Activated CD8-positive, alpha-beta T cell treated with anti-CD3 and anti-CD28 coated beads, Interleukin-2, amount 10 ng/mL, durations not matched to agents 7 days and 5 days (primary cell): Measurements from ENCODE around the gene ZNF202. TPM values are rescaled to one million over a fixed set of nuclear protein-coding genes. Genes with fewer than 3 reads are reported as not detected.

ENCODE experiments used
- ATAC-seq: fragments of 150-1000 bp; cut with Tn5 transposase; one replicate; pipeline ENCODE4 v1.10.0; 2021; ENCODE audit warnings: moderate library complexity
- CTCF ChIA-PET: fragments of 350-600 bp; sonication (Branson Sonifier 250); formaldehyde crosslinking; loops from one replicate; lab custom pipeline; 2021; ENCODE audit warnings: antibody characterized with exemption; lab: Charles Lee
- POLR2A ChIA-PET: fragments of 350-600 bp; sonication (Branson Sonifier 250); formaldehyde crosslinking; loops from one replicate; lab custom pipeline; 2021; ENCODE audit warnings: antibody characterized with exemption; lab: Charles Lee
- DNase-seq: peaks from one replicate; pipeline ENCODE4 v3.0.0-alpha.2; 2020
- H3K27ac Mint-ChIP-seq: one replicate; pipeline ENCODE4 v1.8.0; 2021; ENCODE audit warnings: mild to moderate bottlenecking, mixed read lengths
- H3K27me3 Mint-ChIP-seq: one replicate; pipeline ENCODE4 v1.8.0; 2021; ENCODE audit warnings: low read depth, mixed read lengths
- H3K36me3 Mint-ChIP-seq: one replicate; pipeline ENCODE4 v1.8.0; 2021; ENCODE audit warnings: low read depth, mixed read lengths
- H3K4me1 Mint-ChIP-seq: one replicate; pipeline ENCODE4 v1.8.0; 2021; ENCODE audit warnings: low read depth, mixed read lengths
- H3K4me3 Mint-ChIP-seq: one replicate; pipeline ENCODE4 v1.8.0; 2021; ENCODE audit warnings: mild to moderate bottlenecking, mixed read lengths
- H3K9me3 Mint-ChIP-seq: one replicate; pipeline ENCODE4 v1.8.0; 2022; ENCODE audit warnings: mixed read lengths; ENCODE audit not compliant: insufficient read depth
- total RNA-seq, 2 experiments: library from RNA; stranded (reverse); gene quantifications; one replicate each; pipeline ENCODE4 v1.2.3, GENCODE V29; 2021

The ZNF202 gene
- total RNA-seq, 2 experiments from 2014 or later = 13.6 to 13.8 TPM

DNA sequence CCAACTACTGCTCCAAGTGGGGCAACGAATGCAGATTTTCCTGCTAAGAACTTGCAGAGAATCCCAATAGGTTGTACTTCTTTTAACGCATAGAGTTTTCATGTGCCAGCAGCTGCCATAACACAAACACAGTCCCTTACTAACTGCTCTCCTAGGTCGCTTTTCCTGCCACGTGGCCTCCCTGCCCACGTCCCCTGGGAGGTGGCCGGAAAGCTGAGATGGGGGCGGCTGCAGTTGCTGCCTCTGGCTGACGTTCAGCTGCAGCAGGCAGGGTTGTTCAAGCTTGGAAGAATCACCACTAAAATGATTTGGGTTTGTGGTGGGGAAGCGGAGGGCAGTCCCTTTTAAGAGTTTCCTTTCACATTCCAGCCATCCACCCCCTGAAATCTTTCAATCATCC is 39.3 kb downstream of the ZNF202 start:
- Mint-ChIP-seq H3K27ac (no peak overlapping the region), H3K4me3 (no peak overlapping the region), H3K9me3 (no peaks in the 10 kb centered on the region), H3K27me3 (peaks cover 11% of the 10 kb centered on the region), H3K4me1 (no peaks in the 10 kb centered on the region), H3K36me3 (no peaks in the 10 kb centered on the region)
- ChIA-PET POLR2A (interaction anchor here (1.3 kb wide), 1 partner anchor 21 kb away, joined by 3 read pairs; no protein-coding TSS in a partner anchor), CTCF (interaction anchor here (1.9 kb wide), 1 partner anchor 9 kb away, joined by 7 read pairs; no protein-coding TSS in a partner anchor)
- DNase-seq (no peak), ATAC-seq (no peak)

DNA sequence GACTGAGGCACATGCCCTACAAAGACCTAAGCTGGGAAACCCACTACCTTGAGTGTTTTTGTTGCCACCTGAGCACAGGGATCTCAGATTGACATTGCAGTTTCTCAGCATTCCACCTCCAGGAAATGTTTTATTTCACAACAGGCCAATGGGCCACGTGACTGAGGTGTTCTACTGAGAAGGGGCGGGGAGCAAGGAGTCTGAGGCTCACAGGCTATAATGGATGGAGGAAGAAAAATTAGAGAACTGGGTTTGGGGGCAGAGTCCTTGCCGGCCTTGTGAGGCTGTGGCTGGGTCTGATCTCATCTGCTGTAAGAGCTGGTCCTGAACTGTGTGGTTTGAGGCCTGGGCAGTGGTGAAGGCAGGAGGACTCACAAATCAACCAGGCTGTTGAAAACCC is 40.7 kb downstream of the ZNF202 start:
- H3K4me3 Mint-ChIP-seq = no peak overlapping the region
- H3K27me3 Mint-ChIP-seq = peaks cover 13% of the 10 kb centered on the region
- H3K27ac Mint-ChIP-seq = no peak overlapping the region
- H3K4me1 Mint-ChIP-seq = no peaks in the 10 kb centered on the region
- POLR2A ChIA-PET = no interaction called here
- ATAC-seq (no peak), DNase-seq (no peak)
- no peaks in the 10 kb centered on the region for H3K36me3 Mint-ChIP-seq
- CTCF ChIA-PET = interaction anchor here (0.6 to 1.6 kb wide), 2 partner anchors 11 to 335 kb away, joined by 3 to 6 read pairs; no protein-coding TSS in a partner anchor
- H3K9me3 Mint-ChIP-seq = no peaks in the 10 kb centered on the region

DNA sequence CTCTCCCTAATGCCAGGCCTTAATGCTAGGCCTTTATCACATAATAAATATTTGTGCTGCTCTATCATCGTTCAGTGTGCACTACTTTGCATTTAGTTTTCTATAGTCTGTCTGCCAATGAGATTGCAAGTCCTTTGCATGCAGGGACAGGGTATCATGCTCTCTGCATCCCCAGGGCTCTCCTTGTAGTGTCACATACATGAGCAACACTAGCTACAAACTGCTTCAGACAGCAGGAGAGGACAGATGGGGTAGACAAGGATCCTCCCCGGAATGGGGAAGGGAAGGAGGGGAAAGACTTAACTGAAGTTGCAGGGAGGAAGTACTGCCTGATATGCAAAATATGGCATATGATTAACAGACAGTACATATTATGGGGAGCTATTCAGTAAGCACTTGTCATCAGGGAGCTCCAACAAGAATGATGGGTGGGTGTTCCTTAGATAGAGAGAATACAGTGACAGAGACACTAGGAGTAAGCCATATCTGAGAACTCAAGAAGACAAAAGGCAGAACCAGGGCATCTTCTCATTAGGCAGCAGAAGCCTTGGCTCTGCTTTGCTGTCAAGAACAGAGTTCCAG is 42.8 kb downstream of the ZNF202 start:
- Mint-ChIP-seq H3K4me1 (no peaks in the 10 kb centered on the region), H3K9me3 (no peaks in the 10 kb centered on the region), H3K27ac (no peak overlapping the region), H3K27me3 (peaks cover 10% of the 10 kb centered on the region), H3K36me3 (no peaks in the 10 kb centered on the region), H3K4me3 (no peak overlapping the region)
- DNase-seq (no peak), ATAC-seq (no peak)
- POLR2A ChIA-PET = no interaction called here
- CTCF ChIA-PET = interaction anchor here (0.9 to 1.6 kb wide), 3 partner anchors 9 to 118 kb away, joined by 3 to 6 read pairs (median 4); no protein-coding TSS in a partner anchor

DNA sequence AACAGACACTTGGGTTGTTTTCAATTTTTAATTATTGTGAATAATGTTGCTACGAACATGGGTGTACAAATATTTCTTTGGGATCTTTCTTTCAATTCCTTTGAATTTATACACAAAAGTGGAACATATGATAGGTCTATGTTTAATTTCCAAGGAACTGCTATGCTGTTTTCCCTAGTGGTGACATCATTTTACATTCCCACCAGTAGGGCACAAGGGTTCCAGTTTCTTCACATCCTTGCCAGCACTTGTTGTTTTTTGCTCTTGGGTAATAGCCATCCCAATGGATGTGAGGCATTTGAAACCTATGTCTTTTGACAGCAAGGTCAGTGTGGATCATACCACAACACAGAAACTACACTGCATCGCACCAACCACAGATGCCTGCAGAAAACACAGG is 45.3 kb downstream of the ZNF202 start:
- CTCF ChIA-PET = no interaction called here
- Mint-ChIP-seq H3K27me3 (peaks cover 13% of the 10 kb centered on the region), H3K4me1 (no peaks in the 10 kb centered on the region), H3K9me3 (no peaks in the 10 kb centered on the region), H3K27ac (no peak overlapping the region), H3K36me3 (no peaks in the 10 kb centered on the region), H3K4me3 (no peak overlapping the region)
- DNase-seq (no peak), ATAC-seq (no peak)
- POLR2A ChIA-PET = no interaction called here

DNA sequence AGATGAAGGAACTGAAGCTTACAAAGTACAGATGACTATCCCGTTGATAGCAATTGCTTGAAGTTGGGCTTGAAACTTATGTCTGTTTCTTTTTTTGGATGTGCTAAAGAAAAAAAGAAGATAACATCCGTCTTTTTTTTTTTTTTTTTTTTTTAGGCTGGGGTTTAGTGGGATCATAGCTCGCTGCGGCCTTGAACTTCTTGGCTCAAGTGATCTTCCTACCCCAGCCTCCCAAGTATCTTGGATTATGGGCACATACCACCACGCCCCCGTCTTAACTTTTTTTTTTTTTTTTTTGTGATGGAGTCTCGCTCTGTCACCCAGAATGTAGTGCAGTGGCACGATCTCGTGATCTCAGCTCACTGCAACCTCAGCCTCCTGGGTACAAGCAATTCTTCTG is 46.2 kb downstream of the ZNF202 start:
- ChIA-PET POLR2A (no interaction called here), CTCF (no interaction called here)
- Mint-ChIP-seq H3K4me1 (no peaks in the 10 kb centered on the region), H3K27me3 (peaks cover 18% of the 10 kb centered on the region), H3K36me3 (no peaks in the 10 kb centered on the region), H3K4me3 (no peak overlapping the region), H3K9me3 (no peaks in the 10 kb centered on the region), H3K27ac (no peak overlapping the region)
- no peak for DNase-seq
- no peak for ATAC-seq

DNA sequence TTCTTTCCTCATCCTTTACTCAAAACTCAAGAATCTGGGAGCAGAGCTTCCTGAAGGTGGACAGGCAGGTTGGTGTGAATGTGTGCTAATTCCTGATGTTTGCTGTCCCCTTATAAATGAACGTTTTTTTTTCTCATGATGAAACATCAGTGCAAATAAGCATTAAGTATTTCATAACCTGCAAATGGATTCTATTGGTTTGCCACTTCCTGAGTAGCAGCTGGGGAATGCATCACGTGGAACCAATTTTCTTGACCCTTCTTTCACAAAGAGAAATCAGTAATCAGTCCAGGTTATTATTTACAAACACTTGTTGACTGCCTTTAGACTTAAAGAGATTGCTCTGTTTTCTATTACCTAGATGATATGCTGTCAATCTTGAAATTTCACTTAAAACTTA is 46.9 kb downstream of the ZNF202 start:
- ChIA-PET POLR2A (no interaction called here), CTCF (no interaction called here)
- no peak overlapping the region for H3K27ac Mint-ChIP-seq
- no peaks in the 10 kb centered on the region for H3K4me1 Mint-ChIP-seq
- no peaks in the 10 kb centered on the region for H3K36me3 Mint-ChIP-seq
- no peak for DNase-seq
- no peak overlapping the region for H3K4me3 Mint-ChIP-seq
- H3K27me3 Mint-ChIP-seq = peaks cover 18% of the 10 kb centered on the region
- H3K9me3 Mint-ChIP-seq = no peaks in the 10 kb centered on the region
- no peak for ATAC-seq

DNA sequence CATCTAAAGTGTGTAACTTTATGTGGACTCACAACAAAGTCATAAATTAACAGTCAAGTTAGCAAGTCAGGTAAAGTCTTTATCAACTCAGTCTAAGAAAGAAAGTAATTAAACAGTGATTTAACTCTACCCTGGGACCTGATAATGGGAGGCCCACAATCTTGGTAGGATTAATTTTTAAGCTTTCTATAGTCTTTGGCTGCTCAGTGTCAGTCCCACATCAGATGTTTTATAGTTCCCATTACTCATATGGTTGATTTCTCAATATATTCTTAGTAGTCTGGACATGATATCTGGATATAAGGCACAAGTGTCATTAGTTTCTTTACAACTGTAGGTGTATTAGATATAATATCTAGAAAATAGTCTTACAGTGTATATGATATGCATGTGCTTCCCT is 48.5 kb downstream of the ZNF202 start:
- Mint-ChIP-seq H3K27ac (no peak overlapping the region), H3K4me3 (no peak overlapping the region), H3K4me1 (no peaks in the 10 kb centered on the region), H3K36me3 (no peaks in the 10 kb centered on the region), H3K27me3 (peaks cover 12% of the 10 kb centered on the region), H3K9me3 (no peaks in the 10 kb centered on the region)
- POLR2A ChIA-PET = no interaction called here
- DNase-seq = no peak
- ATAC-seq = no peak
- CTCF ChIA-PET = interaction anchor here (0.7 to 1.4 kb wide), 2 partner anchors 15 to 18 kb away, joined by 3 to 5 read pairs; no protein-coding TSS in a partner anchor

DNA sequence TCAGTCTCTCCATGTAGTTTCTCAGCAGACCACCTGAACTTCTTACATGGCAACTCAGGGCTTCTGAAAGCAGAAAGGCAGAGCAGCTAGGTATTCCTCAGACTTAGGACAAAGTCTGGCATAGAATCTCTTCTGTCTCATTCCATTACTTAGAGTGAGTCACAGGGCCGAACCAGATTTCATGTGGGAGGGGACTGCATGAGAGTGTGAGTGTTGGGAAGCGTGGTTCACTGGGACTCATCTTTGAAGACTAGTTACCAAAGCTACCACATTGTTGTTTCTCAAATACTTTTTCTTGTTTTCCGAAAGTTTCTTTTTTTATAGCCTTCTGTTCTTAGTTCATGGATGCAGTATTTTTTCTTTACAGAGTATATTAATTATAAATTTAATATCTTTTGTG is 51.0 kb downstream of the ZNF202 start:
- ATAC-seq (no peak), DNase-seq (no peak)
- H3K27ac Mint-ChIP-seq = no peak overlapping the region
- H3K27me3 Mint-ChIP-seq = peaks cover 12% of the 10 kb centered on the region
- CTCF ChIA-PET = interaction anchor here (1.2 kb wide), 1 partner anchor 17 kb away, joined by 4 read pairs; no protein-coding TSS in a partner anchor
- no peaks in the 10 kb centered on the region for H3K9me3 Mint-ChIP-seq
- no peaks in the 10 kb centered on the region for H3K36me3 Mint-ChIP-seq
- no peak overlapping the region for H3K4me3 Mint-ChIP-seq
- H3K4me1 Mint-ChIP-seq = no peaks in the 10 kb centered on the region
- POLR2A ChIA-PET = no interaction called here

DNA sequence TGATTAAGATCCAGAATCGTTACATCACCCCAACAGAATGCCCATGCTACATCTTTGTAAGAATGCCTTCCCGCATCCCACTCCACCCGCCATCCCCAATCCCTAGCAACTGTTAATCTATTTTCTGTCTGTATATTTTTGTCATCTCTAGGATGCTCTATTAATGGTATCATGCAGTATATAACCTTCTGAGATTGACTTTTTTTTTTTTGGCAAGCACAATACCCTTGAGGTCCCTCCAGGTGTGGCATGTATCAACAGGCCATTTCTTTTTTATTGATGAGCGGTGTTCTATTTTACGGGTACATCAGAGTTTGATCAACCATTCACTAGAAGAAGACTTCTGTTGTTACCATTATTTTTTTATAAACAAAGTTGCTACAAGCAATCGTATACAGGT is 56.9 kb downstream of the ZNF202 start:
- ATAC-seq (no peak), DNase-seq (no peak)
- Mint-ChIP-seq H3K4me3 (no peak overlapping the region), H3K9me3 (no peaks in the 10 kb centered on the region), H3K36me3 (no peaks in the 10 kb centered on the region), H3K27me3 (peaks cover 13% of the 10 kb centered on the region), H3K27ac (no peak overlapping the region), H3K4me1 (peaks cover 9% of the 10 kb centered on the region)
- POLR2A ChIA-PET = no interaction called here
- CTCF ChIA-PET = interaction anchor here (2.1 kb wide), 1 partner anchor 23 kb away, joined by 8 read pairs; no protein-coding TSS in a partner anchor

DNA sequence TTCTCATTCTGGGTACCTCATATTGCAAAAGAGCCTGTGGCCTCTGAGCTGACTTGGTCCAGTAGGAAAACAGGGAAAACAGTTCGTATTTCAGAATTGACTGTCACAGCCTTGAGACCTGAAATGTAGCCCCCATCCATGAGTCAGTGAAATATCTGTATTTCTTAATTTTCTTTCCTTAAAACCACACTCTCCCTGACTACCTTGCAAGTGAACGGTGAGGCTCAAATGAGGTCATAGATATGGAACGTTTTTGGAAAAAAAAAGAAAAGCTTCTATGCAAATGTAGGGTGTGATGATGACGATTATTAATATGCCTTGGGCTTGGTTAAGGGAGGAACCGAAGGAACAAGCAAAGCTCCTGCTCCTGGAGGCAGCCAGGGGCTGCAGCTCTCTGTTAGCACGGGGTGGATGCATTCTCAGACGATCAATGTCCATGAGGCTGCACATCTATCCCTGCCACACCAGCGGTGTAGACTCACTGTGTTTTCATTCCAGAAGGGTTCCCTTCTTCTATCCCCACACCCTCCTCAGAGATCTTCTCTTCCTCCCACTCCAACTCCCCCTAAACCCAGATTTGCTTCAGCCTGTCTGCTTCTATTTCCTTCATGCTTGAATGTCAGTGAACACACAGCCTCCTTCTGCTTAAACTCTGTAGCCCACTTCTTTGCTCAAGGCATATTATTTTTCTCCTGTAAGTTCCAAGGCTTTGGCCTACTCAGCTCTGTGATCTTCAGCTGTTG is 57.9 kb downstream of the ZNF202 start:
- no peak for DNase-seq
- H3K27ac Mint-ChIP-seq = no peak overlapping the region
- ChIA-PET POLR2A (no interaction called here), CTCF (no interaction called here)
- peaks cover 11% of the 10 kb centered on the region for H3K27me3 Mint-ChIP-seq
- no peaks in the 10 kb centered on the region for H3K36me3 Mint-ChIP-seq
- no peak overlapping the region for H3K4me3 Mint-ChIP-seq
- peaks cover 9% of the 10 kb centered on the region for H3K4me1 Mint-ChIP-seq
- no peak for ATAC-seq
- H3K9me3 Mint-ChIP-seq = no peaks in the 10 kb centered on the region

DNA sequence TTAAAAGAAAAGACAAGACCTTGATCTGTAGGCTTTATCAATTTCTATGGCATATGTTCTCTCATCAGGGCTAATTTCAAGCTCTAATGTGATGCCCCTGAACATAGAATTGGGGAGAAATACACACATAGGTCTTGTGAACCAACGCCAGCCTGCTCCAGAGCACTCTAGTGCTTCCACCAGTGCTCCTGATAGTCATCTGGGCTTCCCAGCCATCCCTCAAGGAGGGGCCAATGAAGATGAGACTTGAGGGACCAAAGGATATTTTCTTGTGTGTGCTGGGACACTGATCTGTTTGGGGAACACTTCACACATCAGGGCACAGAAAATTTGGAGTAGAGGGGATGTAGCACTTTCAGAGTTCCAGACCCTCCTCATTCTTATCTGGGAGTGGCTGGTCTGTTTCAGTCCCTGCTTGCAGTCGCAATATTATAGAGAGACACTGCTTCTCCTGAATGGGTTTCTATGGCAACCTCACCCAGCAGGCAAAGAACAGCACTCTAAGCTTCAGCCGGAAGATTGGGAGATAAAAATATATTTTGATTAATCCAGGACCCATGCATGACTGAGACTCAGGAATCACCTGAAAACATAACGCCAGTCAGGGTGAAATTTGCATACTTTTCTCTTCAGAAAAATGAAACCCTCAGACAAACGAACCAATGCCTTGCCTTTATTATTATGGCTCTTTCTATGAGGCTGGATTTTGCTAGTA is 58.6 kb downstream of the ZNF202 start:
- ChIA-PET POLR2A (no interaction called here), CTCF (no interaction called here)
- no peaks in the 10 kb centered on the region for H3K9me3 Mint-ChIP-seq
- H3K36me3 Mint-ChIP-seq = no peaks in the 10 kb centered on the region
- no peak for DNase-seq
- ATAC-seq = no peak
- peaks cover 9% of the 10 kb centered on the region for H3K4me1 Mint-ChIP-seq
- no peak overlapping the region for H3K27ac Mint-ChIP-seq
- peaks cover 11% of the 10 kb centered on the region for H3K27me3 Mint-ChIP-seq
- H3K4me3 Mint-ChIP-seq = no peak overlapping the region
